Measurements from ENCODE around the gene AFF4. TPM values are rescaled to one million over a fixed set of nuclear protein-coding genes. Genes with fewer than 3 reads are reported as not detected.

The AFF4 gene
- polyA plus RNA-seq, 3 donors = 9.7 to 17.7 (median 17.6) TPM

GRCh38 chr5:132870801-132871200 lies 92.6 kb downstream of the AFF4 start:
- Mint-ChIP-seq H3K4me3 (no peak overlapping the region), H3K27me3 (ENCODE audit: low read depth in 3 of 3) (peaks cover 0 to 2% (median 2%) of the 10 kb centered on the region in 3 donors), H3K36me3 (peaks cover 38 to 62% of the 10 kb centered on the region in 2 donors), H3K4me1 (peaks cover 13% of the 10 kb centered on the region), H3K9me3 (no peaks in the 10 kb centered on the region), H3K27ac (peak overlapping the region in 2 of 7 donors; percentile 3 to 12)
- Histone ChIP-seq H3K9me3 (replicated peaks in 1 of 2; ENCODE audit: control insufficient read depth in 1 of 2, insufficient read depth in 1 of 2, low read length in 2 of 2) (no peaks in the 10 kb centered on the region), H3K27ac (ENCODE audit: low read depth in 1 of 2, low read length in 2 of 2) (no peak overlapping the region), H3K9ac (ENCODE audit: insufficient read depth, low read length, poor library complexity, severe bottlenecking) (no peak overlapping the region), H4K20me1 (ENCODE audit: insufficient read depth, low read length) (no peaks in the 10 kb centered on the region), H3K79me2 (ENCODE audit: insufficient read depth, low read length) (peaks cover 17% of the 10 kb centered on the region), H3K4me3 (replicated peaks in 1 of 3; ENCODE audit: low read depth in 2 of 3, low read length in 3 of 3) (no peak overlapping the region), H3K4me2 (replicated peaks; ENCODE audit: extremely low read depth, low read length, poor library complexity, severe bottlenecking) (no peak overlapping the region), H3K4me1 (ENCODE audit: control insufficient read depth in 1 of 2, insufficient read depth in 2 of 2, low read length in 2 of 2) (peaks cover 11 to 18% of the 10 kb centered on the region in 2 donors), H3K36me3 (replicated peaks in 1 of 2; ENCODE audit: control insufficient read depth in 1 of 2, insufficient read depth in 2 of 2, low read length in 2 of 2) (peaks cover 21 to 72% of the 10 kb centered on the region in 2 donors), H3K27me3 (ENCODE audit: control insufficient read depth in 2 of 2, insufficient read depth in 2 of 2, low read length in 2 of 2) (no peaks in the 10 kb centered on the region), H2AFZ (ENCODE audit: insufficient read depth, low read depth, low read length, poor library complexity, severe bottlenecking) (no peak overlapping the region)
- DNase-seq = no peak
- intact Hi-C loops (cut with micrococcal nuclease) = no loop called here
- TF ChIP-seq CTCF (IDR thresholded peaks at IDR 0.05) = no peak
- WGBS (ENCODE audit: insufficient coverage) = 83% methylated on average over 1 of the region's 2 CpGs

GRCh38 chr5:132868754-132869153 lies 94.7 kb downstream of the AFF4 start:
- Mint-ChIP-seq H3K27ac (peak overlapping the region in 5 of 7 donors; percentile 27 to 99 (median 65)), H3K4me3 (no peak overlapping the region), H3K9me3 (no peaks in the 10 kb centered on the region), H3K27me3 (ENCODE audit: low read depth in 3 of 3) (peaks cover 0 to 2% (median 2%) of the 10 kb centered on the region in 3 donors), H3K4me1 (peaks cover 17% of the 10 kb centered on the region), H3K36me3 (peaks cover 26 to 49% of the 10 kb centered on the region in 2 donors)
- no peaks in the 10 kb centered on the region for H3K27me3 ChIP-seq (ENCODE audit: control insufficient read depth in 2 of 2, insufficient read depth in 2 of 2, low read length in 2 of 2)
- no peaks in the 10 kb centered on the region for H3K9me3 ChIP-seq (replicated peaks in 1 of 2; ENCODE audit: control insufficient read depth in 1 of 2, insufficient read depth in 1 of 2, low read length in 2 of 2)
- H3K9ac ChIP-seq (ENCODE audit: insufficient read depth, low read length, poor library complexity, severe bottlenecking) = no peak overlapping the region
- H2AFZ ChIP-seq (ENCODE audit: insufficient read depth, low read depth, low read length, poor library complexity, severe bottlenecking) = no peak overlapping the region
- no peak for TF ChIP-seq CTCF (IDR thresholded peaks at IDR 0.05)
- peaks cover 13 to 61% of the 10 kb centered on the region in 2 donors for H3K36me3 ChIP-seq (replicated peaks in 1 of 2; ENCODE audit: control insufficient read depth in 1 of 2, insufficient read depth in 2 of 2, low read length in 2 of 2)
- no peak overlapping the region for H3K4me2 ChIP-seq (replicated peaks; ENCODE audit: extremely low read depth, low read length, poor library complexity, severe bottlenecking)
- H3K79me2 ChIP-seq (ENCODE audit: insufficient read depth, low read length) = peaks cover 17% of the 10 kb centered on the region
- DNase-seq = no peak
- no peaks in the 10 kb centered on the region for H4K20me1 ChIP-seq (ENCODE audit: insufficient read depth, low read length)
- intact Hi-C loops (cut with micrococcal nuclease) = loop anchor here (5.0 to 10.0 kb wide), 2 partner anchors 184 to 574 kb away; partner anchors contain the start of genes HSPA4 (in 1 of the 2) and SLC22A4 (in 1 of the 2)
- H3K27ac ChIP-seq (ENCODE audit: low read depth in 1 of 2, low read length in 2 of 2) = peak overlapping the region in 1 of 2 donors; percentile 32
- H3K4me1 ChIP-seq (ENCODE audit: control insufficient read depth in 1 of 2, insufficient read depth in 2 of 2, low read length in 2 of 2) = peaks cover 14 to 25% of the 10 kb centered on the region in 2 donors
- 93% methylated on average over 3 of the region's 4 CpGs for WGBS (ENCODE audit: insufficient coverage)
- H3K4me3 ChIP-seq (replicated peaks in 1 of 3; ENCODE audit: low read depth in 2 of 3, low read length in 3 of 3) = no peak overlapping the region
